Psoas muscle (tissue), 8 donors: ENCODE data around the gene ELMO1. TPM values are rescaled to one million over a fixed set of nuclear protein-coding genes. Genes with fewer than 3 reads are reported as not detected.

ENCODE experiments used
- ATAC-seq, 4 donors: fragments of 200-7000 bp; cut with Tn5 transposase; one replicate each; pipeline ENCODE4 v1.9.1; 2020; ENCODE audit warnings: moderate library complexity in 3 of 4, mild to moderate bottlenecking in 2 of 4
- DNase-seq, 2 donors: peaks; one replicate each; pipeline ENCODE4 v3.0.0-alpha.2; 2020
- H3K27ac ChIP-seq: fragments of 200-600 bp; one replicate; pipeline ENCODE4 v1.8.0; 2022
- H3K27me3 ChIP-seq, 3 donors: fragments of 200-600 bp in 1 of 3; one replicate each; pipeline versions ENCODE4 v1.6.1 to v1.8.0; 2013 to 2022; ENCODE audit warnings: low read length in 2 of 3, mild to moderate bottlenecking in 2 of 3, moderate library complexity in 1 of 3; ENCODE audit not compliant: insufficient read depth in 3 of 3
- H3K36me3 ChIP-seq, 2 donors: fragments of 200-600 bp in 1 of 2; one replicate each; pipeline versions ENCODE4 v1.6.1 to v1.8.0; 2013 to 2022; ENCODE audit warnings: low read depth in 1 of 2, mild to moderate bottlenecking in 1 of 2, moderate library complexity in 1 of 2; ENCODE audit not compliant: insufficient read depth in 1 of 2
- H3K4me1 ChIP-seq: fragments of 200-600 bp; one replicate; pipeline ENCODE4 v1.8.0; 2022
- H3K4me3 ChIP-seq: fragments of 200-600 bp; one replicate; pipeline ENCODE4 v1.8.0; 2022; ENCODE audit warnings: mild to moderate bottlenecking
- H3K9me3 ChIP-seq: fragments of 200-600 bp; one replicate; pipeline ENCODE4 v1.8.0; 2022
- CTCF ChIP-seq: fragments of 200-600 bp; IDR thresholded peaks from one replicate; pipeline ENCODE4 v1.8.0; 2022; ENCODE audit warnings: antibody characterized with exemption
- WGBS, 3 donors: extraction: QIAGEN DNeasy Blood & Tissue Kit; methylation state at CpG; one replicate each; pipeline versions ENCODE4 v1.1.6 to v1.1.7; 2013; 5-methylcytosine and 5-hydroxymethylcytosine counted together
- intact Hi-C, 2 donors: fragments of 100-400 bp; cut with DNase I; formaldehyde crosslinking; loops; one replicate each; pipeline versions ENCODE4 v1.11.0 to v1.14.2; 2022
- polyA plus RNA-seq, 3 donors: library from polyadenylated mRNA; stranded (reverse); fragments of 200-250 nt; gene quantifications; one replicate each; pipeline ENCODE4 v1.2.3, GENCODE V29; 2013
- total RNA-seq, 4 donors: library from RNA; stranded (reverse); fragmentation: NEBNext Ultra II Directional in 2 of 4; extraction: Animal tissue kit (Norgen Biotek cat#: 25700) in 2 of 4; gene quantifications; one replicate each; pipeline versions ENCODE4 v1.2.1 to v1.2.4, GENCODE V29; 2021 to 2023
- donor health status: healthy with polysubstance abuse.
- donor health status: DM: no; HTN: no; CAD: no; lungs with moderate emphysema.
- donor health status: Bipolar disorder and iron deficiency.
- donor health status: healthy.
- donor health status: DM: yes; HTN: yes; CAD: no.
- donor health status: DM: no; HTN: no; CAD: no.
- donor health status: DM: no; HTN: no; CAD: no.
- donor health status: DM: yes; HTN: yes; CAD: no.

The ELMO1 gene
- total and polyA plus RNA-seq, 7 donors, result 2.8 to 8.1 (median 6.9) TPM

GRCh38 chr7:36823353-36823752 lies 625.3 kb downstream of the ELMO1 start:
- WGBS, 3 donors, result 87 to 91% (median 91%) methylated on average over 9 of the region's 9 CpGs
- no peak for ATAC-seq

GRCh38 chr7:36821617-36822016 lies 627.0 kb downstream of the ELMO1 start:
- intact Hi-C loops, result no loop called here
- TF ChIP-seq CTCF, result no peak
- H3K9me3 ChIP-seq, result no peaks in the 10 kb centered on the region

More at GRCh38 chr7:36823353-36823752, 625.3 kb downstream of the ELMO1 start:
- no peaks in the 10 kb centered on the region for H3K36me3 ChIP-seq
- no peak overlapping the region for H3K27ac ChIP-seq
- no peak for TF ChIP-seq CTCF
- H3K4me3 ChIP-seq, result no peak overlapping the region
- no peaks in the 10 kb centered on the region for H3K9me3 ChIP-seq
- H3K4me1 ChIP-seq, result no peaks in the 10 kb centered on the region
- intact Hi-C loops, result no loop called here
- DNase-seq, result no peak
- H3K27me3 ChIP-seq, result no peaks in the 10 kb centered on the region

GRCh38 chr7:36820527-36821170 lies 628.0 kb downstream of the ELMO1 start:
- ATAC-seq, result no peak

More at GRCh38 chr7:36821617-36822016, 627.0 kb downstream of the ELMO1 start:
- Histone ChIP-seq H3K4me3 (no peak overlapping the region), H3K4me1 (no peaks in the 10 kb centered on the region), H3K36me3 (no peaks in the 10 kb centered on the region), H3K27ac (no peak overlapping the region), H3K27me3 (no peaks in the 10 kb centered on the region)
- DNase-seq (no peak), ATAC-seq (no peak)

GRCh38 chr7:36819639-36820038 lies 629.0 kb downstream of the ELMO1 start:
- 75 to 81% (median 76%) methylated on average over 1 of the region's 1 CpG for WGBS, 3 donors
- TF ChIP-seq CTCF, result no peak
- no peak for ATAC-seq

More at GRCh38 chr7:36820527-36821170, 628.0 kb downstream of the ELMO1 start:
- intact Hi-C loops, result no loop called here
- no peak for TF ChIP-seq CTCF
- no peak for DNase-seq
- no peak overlapping the region for H3K27ac ChIP-seq
- H3K4me1 ChIP-seq, result no peaks in the 10 kb centered on the region
- H3K27me3 ChIP-seq, result no peaks in the 10 kb centered on the region
- no peaks in the 10 kb centered on the region for H3K36me3 ChIP-seq
- no peaks in the 10 kb centered on the region for H3K9me3 ChIP-seq
- H3K4me3 ChIP-seq, result no peak overlapping the region

GRCh38 chr7:36814311-36814710 lies 634.4 kb downstream of the ELMO1 start:
- Histone ChIP-seq H3K4me3 (no peak overlapping the region), H3K27ac (no peak overlapping the region), H3K27me3 (no peaks in the 10 kb centered on the region), H3K4me1 (no peaks in the 10 kb centered on the region), H3K36me3 (no peaks in the 10 kb centered on the region), H3K9me3 (no peaks in the 10 kb centered on the region)
- no peak for DNase-seq
- TF ChIP-seq CTCF, result no peak
- ATAC-seq, result no peak
- 86 to 92% (median 90%) methylated on average over 4 of the region's 4 CpGs for WGBS, 3 donors
- intact Hi-C loops, result no loop called here

More at GRCh38 chr7:36819639-36820038, 629.0 kb downstream of the ELMO1 start:
- no peak overlapping the region for H3K27ac ChIP-seq
- no peaks in the 10 kb centered on the region for H3K4me1 ChIP-seq
- H3K9me3 ChIP-seq, result no peaks in the 10 kb centered on the region
- H3K27me3 ChIP-seq, result no peaks in the 10 kb centered on the region
- intact Hi-C loops, result no loop called here
- no peak overlapping the region for H3K4me3 ChIP-seq
- DNase-seq, result no peak
- H3K36me3 ChIP-seq, result no peaks in the 10 kb centered on the region
